COLO829 (cell line): ENCODE results near the gene USP14.
"Not testable (repeated sequence)": the region's sequence is repeated elsewhere in the genome, so short reads cannot be mapped to it uniquely, and the experiment has no call there.

ENCODE experiments used
- DNase-seq: peaks from one replicate; pipeline ENCODE4 v3.0.0; 2012; ENCODE audit warnings: low spot score

USP14 gene

GRCh38 chr18:158128-159036 lies at the start of gene USP14:
USP14 (plus strand) TSS chr18:158557; CDS start chr18:158699, 142 bp downstream.
- peak; percentile 88 for DNase-seq

- DNase-seq, result not testable (repeated sequence)
These were observed 49.7 kb upstream of the USP14 start for GRCh38 chr18:108665-109063.

GRCh38 chr18:109130-109921 lies 49.0 kb upstream of the USP14 start:
- not testable (repeated sequence) for DNase-seq

GRCh38 chr18:109922-110261 lies 48.5 kb upstream of the USP14 start:
- DNase-seq, result not testable (repeated sequence)

- DNase-seq, result not testable (repeated sequence)
These were observed 47.8 kb upstream of the USP14 start for GRCh38 chr18:110351-111201.

- peak; percentile 14 for DNase-seq
These were observed 46.9 kb upstream of the USP14 start for GRCh38 chr18:111306-112014.

- DNase-seq, result not testable (repeated sequence)
These were observed 46.2 kb upstream of the USP14 start for GRCh38 chr18:112015-112733.

GRCh38 chr18:120539-121260 lies 37.7 kb upstream of the USP14 start:
- DNase-seq, result not testable (repeated sequence)

GRCh38 chr18:135045-135444 lies 23.3 kb upstream of the USP14 start:
- no peak for DNase-seq

- no peak for DNase-seq
These were observed 21.9 kb upstream of the USP14 start for GRCh38 chr18:136433-136832.

GRCh38 chr18:137327-137726 lies 21.0 kb upstream of the USP14 start:
- DNase-seq, result no peak

GRCh38 chr18:140670-141266 lies 17.6 kb upstream of the USP14 start:
- DNase-seq, result no peak

GRCh38 chr18:142624-143296 lies 15.6 kb upstream of the USP14 start:
- not testable (repeated sequence) for DNase-seq

GRCh38 chr18:148841-149240 lies 9.5 kb upstream of the USP14 start:
- DNase-seq, result no peak

- no peak for DNase-seq
These were observed 4.2 kb upstream of the USP14 start for GRCh38 chr18:154151-154550.

- no peak for DNase-seq
These were observed 2.7 kb upstream of the USP14 start for GRCh38 chr18:155688-156087.

GRCh38 chr18:156514-157230 lies 1.7 kb upstream of the USP14 start:
- no peak for DNase-seq

- peak; percentile 13 for DNase-seq
These were observed 788 bp downstream of the USP14 start for GRCh38 chr18:159037-159652.
